OCI-LY7 (cell line): ENCODE measurements around the gene CIB1. TPM values are rescaled to one million over a fixed set of nuclear protein-coding genes. Genes with fewer than 3 reads are reported as not detected.

Experiments
- BruUV-seq: library from RNA; stranded (reverse); fragments of 400-500 nt; replicated peaks from 2 replicates; lab custom pipeline; 2021; lab: Mats Ljungman, UMichigan
- CTCF ChIA-PET: fragments of 300-600 bp; sonication (Branson Sonifier 250); formaldehyde crosslinking; loops from one replicate; lab custom pipeline; 2022; ENCODE audit warnings: antibody characterized with exemption; ENCODE audit not compliant: unreplicated experiment; lab: Charles Lee
- POLR2A ChIA-PET: fragments of 300-600 bp; sonication (Branson Sonifier 250); formaldehyde crosslinking; loops from one replicate; lab custom pipeline; 2022; ENCODE audit warnings: antibody characterized with exemption; lab: Charles Lee
- DNase-seq: peaks from one replicate; pipeline ENCODE4 v3.0.0-alpha.2; 2015; ENCODE audit warnings: low spot score
- H2AFZ ChIP-seq: fragments of 200-600 bp; sonication (generic), shearing (Covaris generic); 2 replicates; pipeline ENCODE4 v1.6.1; 2014; ENCODE audit warnings: mild to moderate bottlenecking, antibody characterized with exemption, low read length, moderate library complexity
- H3K27ac ChIP-seq: fragments of 200-600 bp; sonication (generic); 2 replicates; pipeline ENCODE4 v1.5.1; 2014; ENCODE audit warnings: mixed run types, low read depth, mild to moderate bottlenecking, moderate library complexity, low read length, inconsistent platforms; ENCODE audit not compliant: poor library complexity, severe bottlenecking
- H3K36me3 ChIP-seq: fragments of 200-600 bp; sonication (generic); 2 replicates; pipeline ENCODE4 v1.6.1; 2014; ENCODE audit warnings: mild to moderate bottlenecking, antibody characterized with exemption, low read length, moderate library complexity, mixed read lengths; ENCODE audit not compliant: insufficient read depth
- H3K4me1 ChIP-seq: fragments of 200-600 bp; sonication (generic); 2 replicates; pipeline ENCODE4 v1.5.1; 2014; ENCODE audit warnings: mild to moderate bottlenecking, low read length; ENCODE audit not compliant: insufficient read depth, poor library complexity, severe bottlenecking
- H3K4me2 ChIP-seq: fragments of 200-600 bp; sonication (generic); 2 replicates; pipeline ENCODE4 v1.6.1; 2014; ENCODE audit warnings: mild to moderate bottlenecking, low read length
- H3K4me3 ChIP-seq: fragments of 200-600 bp; sonication (generic); 2 replicates; pipeline ENCODE4 v1.5.1; 2014; ENCODE audit warnings: mild to moderate bottlenecking, low read depth, low read length; ENCODE audit not compliant: poor library complexity, severe bottlenecking
- H3K79me2 ChIP-seq: fragments of 200-600 bp; sonication (generic); 2 replicates; pipeline ENCODE4 v1.6.1; 2016; ENCODE audit warnings: low read depth, mild to moderate bottlenecking, low read length, moderate library complexity, mixed read lengths; ENCODE audit not compliant: insufficient read depth
- H3K9me2 ChIP-seq: fragments of 200-600 bp; sonication (generic); 2 replicates; pipeline ENCODE4 v1.6.1; 2016; ENCODE audit warnings: mild to moderate bottlenecking, low read length, mixed read lengths; ENCODE audit not compliant: insufficient read depth
- H3K9me3 ChIP-seq: fragments of 200-600 bp; sonication (generic); 2 replicates; pipeline ENCODE4 v1.6.1; 2014; ENCODE audit warnings: mild to moderate bottlenecking, mixed run types, low read length, mixed read lengths
- H4K20me1 ChIP-seq: fragments of 200-600 bp; sonication (generic); 2 replicates; pipeline ENCODE4 v1.6.1; 2014; ENCODE audit warnings: mild to moderate bottlenecking, antibody characterized with exemption, low read length, moderate library complexity, mixed read lengths; ENCODE audit not compliant: insufficient read depth
- CTCF ChIP-seq: fragments of 200-600 bp; sonication (generic); conservative IDR thresholded peaks from 2 replicates; pipeline ENCODE4 v1.5.1; 2014; ENCODE audit warnings: mild to moderate bottlenecking, antibody characterized with exemption, low read length, moderate library complexity, mixed read lengths
- EZH2phosphoT487 ChIP-seq: fragments of 200-600 bp; sonication (generic); IDR thresholded peaks from 2 replicates; pipeline ENCODE4 v1.6.1; 2018; ENCODE audit warnings: low read depth, borderline replicate concordance, mild to moderate bottlenecking, mixed run types, antibody characterized with exemption, low read length, moderate library complexity, mixed read lengths
- intact Hi-C: fragments of 100-400 bp; cut with micrococcal nuclease; formaldehyde crosslinking; loops from one replicate; pipeline ENCODE4 v1.10.0; 2022; ENCODE audit not compliant: unreplicated experiment
- total RNA-seq, 2 experiments: library from RNA; depleted of rRNA in 1 of 2; stranded (reverse); fragments of >200 nt in 1 of 2; shearing (Covaris generic) in 1 of 2; gene quantifications; 2 replicates each; pipeline ENCODE4 v1.2.3, GENCODE V29; 2014 to 2022

Gene CIB1
- total RNA-seq, 2 experiments from 2014 or later = 52.8 to 54.5 TPM

GRCh38 chr15:90225504-90226234 lies 8.1 kb downstream of the CIB1 start:
- no TSS peak for BruUV-seq
- ChIA-PET CTCF (no interaction called here), POLR2A (interaction anchor here (0.6 kb wide), 2 partner anchors 9 to 1253 kb away, joined by 3 read pairs; no protein-coding TSS in a partner anchor)
- Histone ChIP-seq H3K79me2 (no peaks in the 10 kb centered on the region), H2AFZ (no peak overlapping the region), H4K20me1 (no peaks in the 10 kb centered on the region), H3K9me3 (no peaks in the 10 kb centered on the region), H3K4me2 (no peak overlapping the region), H3K4me1 (peaks cover 3% of the 10 kb centered on the region), H3K4me3 (no peak overlapping the region), H3K36me3 (peaks cover 64% of the 10 kb centered on the region; the same call in 1 of the 2 replicates), H3K27ac (no peak overlapping the region), H3K9me2 (no peaks in the 10 kb centered on the region)
- DNase-seq = no peak
- TF ChIP-seq CTCF (no peak), EZH2phosphoT487 (no peak)
- intact Hi-C loops = no loop called here

GRCh38 chr15:90225047-90225446 lies 8.7 kb downstream of the CIB1 start:
- BruUV-seq = no TSS peak
- ChIA-PET POLR2A (no interaction called here), CTCF (no interaction called here)
- DNase-seq = no peak
- TF ChIP-seq EZH2phosphoT487 (no peak), CTCF (no peak)
- H3K9me3 ChIP-seq = no peaks in the 10 kb centered on the region
- no peaks in the 10 kb centered on the region for H4K20me1 ChIP-seq
- no peak overlapping the region for H2AFZ ChIP-seq
- H3K79me2 ChIP-seq = no peaks in the 10 kb centered on the region
- intact Hi-C loops = no loop called here
- H3K4me3 ChIP-seq = no peak overlapping the region
- H3K4me2 ChIP-seq = no peak overlapping the region
- no peaks in the 10 kb centered on the region for H3K4me1 ChIP-seq
- H3K36me3 ChIP-seq = peaks cover 58% of the 10 kb centered on the region; the same call in 1 of the 2 replicates
- H3K27ac ChIP-seq = no peak overlapping the region
- no peaks in the 10 kb centered on the region for H3K9me2 ChIP-seq
